ENCODE measurements around the gene HDAC3. TPM values are rescaled to one million over a fixed set of nuclear protein-coding genes. Genes with fewer than 3 reads are reported as not detected.

The HDAC3 gene
- total RNA-seq, 1 experiment from 2014 or later, result 76.0 TPM

DNA sequence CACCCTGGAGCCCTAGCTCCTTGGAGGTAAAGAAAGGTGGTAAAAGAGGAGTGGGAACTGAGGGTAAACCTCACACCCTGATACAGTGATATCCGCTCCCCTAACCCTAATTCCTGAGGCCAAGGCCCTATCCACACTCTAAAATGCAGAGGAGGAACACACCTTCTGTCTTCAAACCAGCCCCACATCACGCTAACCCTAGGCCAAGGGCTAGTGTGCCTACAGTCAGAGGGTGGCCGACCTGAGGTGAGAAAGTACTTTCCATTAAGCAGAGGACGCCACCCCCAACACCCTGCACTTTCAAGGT is 590 bp downstream of the HDAC3 start:
- no peaks in the 10 kb centered on the region for H3K36me3 ChIP-seq (ENCODE audit: low read depth)
- no peaks in the 10 kb centered on the region for H3K9me2 ChIP-seq (ENCODE audit: insufficient read depth)
- peak overlapping the region; percentile 79 for H3K4me3 ChIP-seq
- POLR2A ChIA-PET (ENCODE audit: unreplicated experiment), result interaction anchor here (0.5 to 1.1 kb wide), 4 partner anchors 15 to 377 kb away, joined by 3 to 17 read pairs (median 6); partner anchors contain the start of genes DIAPH1 and GNPDA1
- peaks cover 22% of the 10 kb centered on the region for H4K20me1 ChIP-seq (ENCODE audit: insufficient read depth)
- peaks cover 10% of the 10 kb centered on the region for H3F3A ChIP-seq (ENCODE audit: insufficient read depth, low read depth)
- intact Hi-C loops (cut with micrococcal nuclease; ENCODE audit: unreplicated experiment), result loop anchor here (1.0 kb wide), 1 partner anchor 17 kb away; no protein-coding TSS in a partner anchor
- TF ChIP-seq, protein P1, sequence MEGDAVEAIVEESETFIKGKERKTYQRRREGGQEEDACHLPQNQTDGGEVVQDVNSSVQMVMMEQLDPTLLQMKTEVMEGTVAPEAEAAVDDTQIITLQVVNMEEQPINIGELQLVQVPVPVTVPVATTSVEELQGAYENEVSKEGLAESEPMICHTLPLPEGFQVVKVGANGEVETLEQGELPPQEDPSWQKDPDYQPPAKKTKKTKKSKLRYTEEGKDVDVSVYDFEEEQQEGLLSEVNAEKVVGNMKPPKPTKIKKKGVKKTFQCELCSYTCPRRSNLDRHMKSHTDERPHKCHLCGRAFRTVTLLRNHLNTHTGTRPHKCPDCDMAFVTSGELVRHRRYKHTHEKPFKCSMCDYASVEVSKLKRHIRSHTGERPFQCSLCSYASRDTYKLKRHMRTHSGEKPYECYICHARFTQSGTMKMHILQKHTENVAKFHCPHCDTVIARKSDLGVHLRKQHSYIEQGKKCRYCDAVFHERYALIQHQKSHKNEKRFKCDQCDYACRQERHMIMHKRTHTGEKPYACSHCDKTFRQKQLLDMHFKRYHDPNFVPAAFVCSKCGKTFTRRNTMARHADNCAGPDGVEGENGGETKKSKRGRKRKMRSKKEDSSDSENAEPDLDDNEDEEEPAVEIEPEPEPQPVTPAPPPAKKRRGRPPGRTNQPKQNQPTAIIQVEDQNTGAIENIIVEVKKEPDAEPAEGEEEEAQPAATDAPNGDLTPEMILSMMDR (conservative IDR thresholded peaks at IDR 0.05), result no peak
- TF ChIP-seq EZH2 (IDR thresholded peaks at IDR 0.05; ENCODE audit: low read depth), result no peak
- H2AFZ ChIP-seq, result peak overlapping the region; percentile 99
- no peak overlapping the region for H3K27ac ChIP-seq
- BruUV-seq (replicated peaks), result no TSS peak
- DNase-seq, result no peak
- CTCF ChIA-PET, result interaction anchor here (0.5 to 1.0 kb wide), 2 partner anchors 19 to 44 kb away, joined by 3 to 6 read pairs; no protein-coding TSS in a partner anchor
- peak overlapping the region; percentile 97 for H3K4me2 ChIP-seq
- peaks cover 44% of the 10 kb centered on the region for H3K79me2 ChIP-seq (ENCODE audit: low read depth)
- H3K4me1 ChIP-seq (replicated peaks; ENCODE audit: insufficient read depth), result peaks cover 21% of the 10 kb centered on the region
- no peaks in the 10 kb centered on the region for H3K9me3 ChIP-seq (ENCODE audit: insufficient read depth, low read depth)
- H3K27me3 ChIP-seq (ENCODE audit: insufficient read depth, low read depth), result no peaks in the 10 kb centered on the region

DNA sequence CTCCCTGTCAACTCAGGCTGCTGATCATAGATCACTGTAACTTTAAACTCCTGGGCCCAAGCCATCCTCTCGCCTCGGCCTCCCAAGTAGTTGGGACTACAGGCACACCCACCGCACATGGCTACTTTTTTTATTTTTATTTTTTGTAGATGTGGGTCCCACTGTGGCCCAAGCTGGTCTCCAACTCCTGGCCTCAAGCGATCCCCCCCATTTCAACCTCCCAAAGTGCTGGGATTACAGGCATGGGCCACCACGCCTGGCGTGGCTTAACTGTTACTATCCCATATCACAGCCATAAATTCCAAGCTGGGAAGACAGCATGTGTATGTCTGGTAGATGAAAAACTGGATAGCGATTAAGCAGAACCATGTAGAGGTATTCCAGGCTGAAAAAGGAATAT is 1.0 kb downstream of the HDAC3 start:
- Histone ChIP-seq H4K20me1 (ENCODE audit: insufficient read depth) (peaks cover 22% of the 10 kb centered on the region), H3K4me2 (peak overlapping the region; percentile 97), H3K27me3 (ENCODE audit: insufficient read depth, low read depth) (no peaks in the 10 kb centered on the region), H3K27ac (no peak overlapping the region), H3K79me2 (ENCODE audit: low read depth) (peaks cover 44% of the 10 kb centered on the region), H2AFZ (no peak overlapping the region), H3K4me1 (replicated peaks; ENCODE audit: insufficient read depth) (peaks cover 21% of the 10 kb centered on the region), H3K9me3 (ENCODE audit: insufficient read depth, low read depth) (no peaks in the 10 kb centered on the region), H3K9me2 (ENCODE audit: insufficient read depth) (no peaks in the 10 kb centered on the region), H3F3A (ENCODE audit: insufficient read depth, low read depth) (peaks cover 10% of the 10 kb centered on the region), H3K36me3 (ENCODE audit: low read depth) (no peaks in the 10 kb centered on the region), H3K4me3 (peak overlapping the region; percentile 79)
- intact Hi-C loops (cut with micrococcal nuclease; ENCODE audit: unreplicated experiment), result loop anchor here (1.0 kb wide), 1 partner anchor 16 kb away; no protein-coding TSS in a partner anchor
- BruUV-seq (replicated peaks), result TSS peak; percentile 53
- ChIA-PET POLR2A (ENCODE audit: unreplicated experiment) (interaction anchor here (0.5 to 1.1 kb wide), 4 partner anchors 15 to 377 kb away, joined by 3 to 17 read pairs (median 6); partner anchors contain the start of genes DIAPH1 and GNPDA1), CTCF (interaction anchor here (1.0 kb wide), 1 partner anchor 44 kb away, joined by 6 read pairs; no protein-coding TSS in a partner anchor)
- TF ChIP-seq, protein P1 (conservative IDR thresholded peaks at IDR 0.05), result no peak
- TF ChIP-seq EZH2 (IDR thresholded peaks at IDR 0.05; ENCODE audit: low read depth), result no peak
- DNase-seq, result no peak

DNA sequence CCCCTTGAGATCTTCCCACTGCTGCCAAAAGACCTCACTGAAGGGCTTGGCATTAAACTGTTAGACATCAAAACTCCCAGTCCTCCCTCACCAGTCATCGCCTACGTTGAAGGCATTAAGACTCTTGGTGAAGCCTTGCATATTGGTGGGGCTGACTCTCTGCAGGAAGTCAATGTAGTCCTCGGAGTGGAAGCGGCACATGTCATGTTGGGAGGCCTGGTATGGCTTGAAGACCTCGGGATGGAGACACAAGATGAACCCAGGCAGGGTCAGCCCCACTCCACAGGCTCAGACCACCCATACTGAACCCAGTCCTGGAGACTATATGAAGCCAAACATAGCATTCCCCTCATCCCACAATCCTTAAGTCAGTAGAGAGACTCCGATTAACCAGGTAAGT is 1.9 kb downstream of the HDAC3 start:
- ChIA-PET CTCF (interaction anchor here (1.2 kb wide), 1 partner anchor 15 kb away, joined by 8 read pairs; no protein-coding TSS in a partner anchor), POLR2A (ENCODE audit: unreplicated experiment) (no interaction called here)
- Histone ChIP-seq H3K36me3 (ENCODE audit: low read depth) (peaks cover 4% of the 10 kb centered on the region; the same call in 1 of the 2 replicates), H3K4me3 (no peak overlapping the region), H3K4me2 (peak overlapping the region; percentile 97; the same call in 1 of the 2 replicates), H3K79me2 (ENCODE audit: low read depth) (peaks cover 44% of the 10 kb centered on the region), H3F3A (ENCODE audit: insufficient read depth, low read depth) (peaks cover 10% of the 10 kb centered on the region), H3K4me1 (replicated peaks; ENCODE audit: insufficient read depth) (peaks cover 21% of the 10 kb centered on the region), H3K27ac (no peak overlapping the region), H4K20me1 (ENCODE audit: insufficient read depth) (peaks cover 22% of the 10 kb centered on the region), H3K27me3 (ENCODE audit: insufficient read depth, low read depth) (no peaks in the 10 kb centered on the region), H2AFZ (no peak overlapping the region), H3K9me2 (ENCODE audit: insufficient read depth) (no peaks in the 10 kb centered on the region), H3K9me3 (ENCODE audit: insufficient read depth, low read depth) (no peaks in the 10 kb centered on the region)
- intact Hi-C loops (cut with micrococcal nuclease; ENCODE audit: unreplicated experiment), result no loop called here
- TF ChIP-seq, protein P1 (conservative IDR thresholded peaks at IDR 0.05), result no peak
- no peak for TF ChIP-seq EZH2 (IDR thresholded peaks at IDR 0.05; ENCODE audit: low read depth)
- BruUV-seq (replicated peaks), result no TSS peak
- DNase-seq, result no peak

All from PC-9 (cell line).